ENCODE data around the gene FUT7.
"Not testable (repeated sequence)": the region's sequence is repeated elsewhere in the genome, so short reads cannot be mapped to it uniquely, and the experiment has no call there.

FUT7 gene

DNA sequence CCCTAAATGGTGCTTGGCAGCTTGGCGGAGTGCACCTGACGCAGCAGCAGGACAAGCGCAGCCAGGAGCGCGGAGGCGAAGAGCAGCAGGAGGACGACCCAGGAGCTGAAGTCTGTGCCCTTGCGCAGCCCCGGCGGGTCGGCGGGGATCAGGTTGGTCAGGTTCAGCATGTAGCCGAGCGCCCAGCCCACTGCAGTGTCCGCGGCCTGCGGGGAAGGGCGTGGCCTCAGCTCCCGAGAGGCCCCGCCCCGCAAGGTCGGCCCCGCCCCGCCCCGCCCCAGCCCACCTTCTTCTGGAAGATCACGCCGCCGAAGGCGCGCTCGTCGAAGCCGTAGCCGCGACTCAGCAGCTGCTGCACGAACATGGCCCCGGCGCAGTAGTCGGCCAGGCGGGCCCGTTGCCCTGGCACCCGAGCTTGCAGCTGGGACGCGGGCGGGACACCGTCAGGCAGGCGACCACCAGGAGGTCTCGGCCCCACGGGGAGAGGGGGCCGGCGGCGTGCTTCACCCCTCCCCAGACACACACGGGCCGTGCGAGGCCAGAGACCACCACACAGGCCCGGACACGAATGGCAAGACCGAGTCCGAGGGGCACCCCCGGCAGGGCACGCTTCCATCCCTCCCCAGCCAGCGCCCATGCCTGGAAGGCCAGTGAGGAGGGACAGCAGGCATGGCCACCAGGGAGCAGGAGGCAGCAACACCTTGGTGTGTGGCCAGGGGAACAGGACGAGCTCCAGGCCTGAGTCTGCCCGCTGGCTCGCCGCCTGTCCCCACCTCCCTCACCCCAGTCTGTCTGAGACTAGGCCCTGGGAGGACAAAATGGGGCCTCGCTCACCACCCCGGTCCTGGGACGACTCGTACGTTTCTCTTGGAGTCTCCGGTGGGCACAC lies 17.0 kb upstream of the FUT7 start:
- DNase-seq: no peak

DNA sequence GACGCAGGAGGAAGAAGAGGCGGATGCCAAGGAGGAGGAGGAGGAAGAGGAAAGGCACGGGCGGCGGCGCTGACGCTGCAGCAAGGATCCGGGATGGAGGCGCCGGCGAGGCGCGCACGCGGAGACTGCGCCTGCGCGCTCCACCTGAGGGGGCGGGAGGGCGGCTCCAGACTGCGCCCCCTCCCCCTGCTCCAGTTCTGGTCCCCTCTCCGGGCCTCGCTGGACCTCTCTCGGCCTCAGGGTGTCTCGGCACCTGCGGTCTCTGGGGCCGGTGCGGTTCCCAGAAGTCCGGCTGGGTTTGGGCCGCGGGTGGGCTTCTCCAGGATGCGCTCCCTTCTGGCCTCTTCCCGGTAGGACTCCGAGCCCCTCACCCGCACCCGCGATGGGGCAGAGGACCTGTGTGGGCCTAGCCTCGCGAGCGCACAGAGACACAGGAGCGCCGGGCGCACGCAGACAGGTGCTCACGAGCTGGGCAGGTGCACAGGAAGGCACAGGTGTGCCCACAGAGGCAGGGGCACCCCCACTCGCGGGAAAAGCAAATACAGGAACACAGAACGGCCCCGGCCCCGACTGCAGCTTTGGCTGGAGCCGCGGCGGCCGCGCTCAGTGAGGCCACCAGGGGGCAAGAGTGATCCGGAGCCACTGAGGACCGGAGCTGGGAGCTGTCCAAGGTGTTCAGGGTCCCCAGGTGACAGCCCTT lies 14.3 kb upstream of the FUT7 start, which contains the start of gene NPDC1:
Gene NPDC1 (minus strand): TSS at position 90 of the 700 bp plus-strand sequence. CDS start 188 bp downstream, outside the sequence.
- peak; percentile 63 for DNase-seq

DNA sequence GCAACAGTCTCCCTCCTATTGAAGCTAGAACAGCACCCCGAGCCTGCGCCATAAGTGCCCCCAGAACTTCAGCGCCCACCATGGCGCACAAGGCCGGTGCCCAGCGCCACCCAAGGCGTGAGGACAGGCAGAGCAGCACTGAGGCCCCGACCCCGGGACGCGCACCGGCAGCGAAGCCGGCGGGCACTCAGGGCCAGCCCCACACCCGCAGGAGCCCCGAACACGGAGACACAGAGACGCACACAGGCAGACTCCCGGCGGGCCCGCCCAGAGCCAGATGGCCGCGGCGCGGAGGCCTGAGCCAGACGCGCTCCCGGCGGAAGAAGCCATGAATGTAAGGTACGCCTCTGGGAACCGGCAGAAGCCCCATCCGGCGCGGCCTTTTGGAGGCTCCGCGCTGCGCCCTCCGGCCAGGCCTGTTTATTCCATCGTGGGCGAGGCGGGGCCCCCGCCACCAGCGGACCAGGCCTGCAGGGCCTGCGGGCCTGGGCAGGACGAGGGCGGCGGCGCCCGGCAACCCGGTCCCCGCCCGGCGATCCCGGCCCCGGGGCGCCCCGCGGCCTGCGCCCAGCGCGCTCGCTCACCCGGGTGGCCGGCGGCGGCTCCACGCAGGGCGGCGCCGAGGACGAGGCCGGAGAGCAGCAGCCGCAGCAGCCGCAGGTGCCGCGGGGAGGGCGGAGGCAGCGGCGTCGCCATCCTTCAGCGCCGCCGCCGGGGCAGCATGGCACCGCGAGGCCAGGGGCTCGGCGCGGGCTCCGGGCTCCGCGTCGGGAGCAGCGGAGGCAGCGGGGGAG lies 13.6 kb upstream of the FUT7 start:
- no peak for DNase-seq

DNA sequence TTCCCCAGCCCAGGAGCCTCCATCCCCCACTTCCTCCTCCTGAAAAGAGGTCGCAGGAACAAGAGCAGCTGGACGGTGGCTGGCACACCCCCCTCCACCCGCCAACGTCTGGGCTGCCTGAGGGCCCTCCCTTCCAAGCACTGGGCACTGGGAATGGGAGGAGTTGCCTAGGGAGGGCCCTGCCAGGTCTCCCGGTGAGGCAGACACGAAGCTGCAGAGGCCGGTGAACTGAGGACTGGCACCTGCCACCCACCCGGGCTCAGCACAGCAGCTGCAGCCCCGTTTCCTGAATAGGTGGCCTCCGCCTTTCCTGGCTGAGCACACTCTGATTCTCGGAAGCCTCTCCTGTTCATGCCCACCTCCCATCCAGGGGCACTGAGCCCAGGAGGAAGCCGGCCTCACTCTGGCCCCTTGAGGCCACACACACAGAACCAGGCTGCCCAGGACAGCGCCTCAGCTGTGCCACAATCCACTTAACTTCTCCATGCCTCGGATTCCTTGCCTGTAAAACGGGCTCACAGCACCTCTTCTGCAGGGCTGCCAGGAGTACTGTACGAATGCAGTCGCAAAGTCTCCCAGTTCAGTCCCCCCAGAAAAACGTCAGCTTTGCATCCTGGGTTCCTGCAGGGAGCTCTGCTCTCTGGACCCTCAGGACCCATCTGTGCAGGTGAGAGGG lies 12.8 kb upstream of the FUT7 start:
- peak; percentile 32 for DNase-seq

DNA sequence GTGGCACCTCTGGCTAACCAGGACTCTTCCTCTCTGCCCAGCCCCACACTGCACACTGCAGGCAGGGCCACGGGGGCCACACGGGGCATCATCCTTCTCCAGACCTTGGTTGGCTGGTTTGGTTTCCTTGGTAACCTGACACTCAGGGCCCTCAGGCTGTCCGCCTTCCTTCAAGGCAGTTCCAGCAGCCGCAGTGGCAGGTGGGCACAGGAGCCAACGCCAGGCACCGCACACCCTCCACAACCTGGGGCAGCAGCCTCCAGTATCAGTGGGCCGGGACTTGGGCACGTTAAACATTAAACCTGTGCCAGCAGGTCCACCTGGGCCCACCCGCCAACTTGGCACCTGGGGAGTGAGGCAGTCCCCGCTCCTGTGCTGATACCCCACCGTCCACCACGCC lies 12.1 kb upstream of the FUT7 start:
- DNase-seq: no peak

DNA sequence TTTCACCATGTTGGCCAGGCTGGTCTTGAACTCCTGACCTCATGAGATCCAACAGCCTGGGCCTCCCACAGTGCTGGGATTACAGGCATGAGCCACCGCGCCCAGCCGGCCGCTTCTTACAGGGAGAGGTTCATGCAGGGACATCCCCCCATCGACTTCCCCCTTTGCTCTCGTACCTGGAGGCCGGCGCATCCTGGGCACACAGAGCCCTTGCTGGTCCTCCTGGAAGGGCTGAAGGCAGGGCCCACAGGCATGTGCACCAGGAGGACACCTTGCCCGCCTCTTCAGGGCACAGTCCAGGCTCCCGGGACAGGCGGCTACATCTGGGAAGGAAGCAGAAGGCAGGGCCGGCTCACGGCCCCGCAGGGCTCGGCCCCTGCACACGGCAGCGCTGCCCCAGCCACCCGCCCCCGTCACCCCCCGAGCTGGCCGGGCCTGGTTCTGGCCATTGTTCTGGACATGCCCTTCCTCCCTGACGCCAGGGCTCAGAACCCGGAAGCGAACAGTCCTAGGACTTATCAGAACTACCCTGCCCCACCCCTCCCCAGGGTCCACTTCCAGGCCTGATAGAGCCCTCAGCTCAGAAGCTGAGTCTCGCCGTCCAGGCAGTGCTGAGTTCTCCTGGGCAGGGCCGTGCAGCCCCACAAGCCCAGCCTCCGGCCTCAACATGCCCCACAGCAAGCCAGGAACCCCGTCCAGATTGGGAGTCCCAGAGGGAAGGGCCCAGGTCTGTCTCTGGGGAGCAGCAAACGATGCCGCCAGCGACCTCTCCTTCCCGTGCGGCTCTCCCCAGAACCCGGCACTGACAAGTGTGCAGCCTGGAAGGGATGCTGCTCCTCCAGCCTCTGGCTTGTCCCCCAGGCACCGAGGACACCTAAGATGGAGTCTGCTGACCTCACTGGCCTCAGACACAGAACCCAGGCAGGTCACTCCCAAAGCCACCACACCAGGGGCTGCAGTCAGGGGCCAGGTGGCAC lies 11.2 kb upstream of the FUT7 start:
- no peak for DNase-seq

DNA sequence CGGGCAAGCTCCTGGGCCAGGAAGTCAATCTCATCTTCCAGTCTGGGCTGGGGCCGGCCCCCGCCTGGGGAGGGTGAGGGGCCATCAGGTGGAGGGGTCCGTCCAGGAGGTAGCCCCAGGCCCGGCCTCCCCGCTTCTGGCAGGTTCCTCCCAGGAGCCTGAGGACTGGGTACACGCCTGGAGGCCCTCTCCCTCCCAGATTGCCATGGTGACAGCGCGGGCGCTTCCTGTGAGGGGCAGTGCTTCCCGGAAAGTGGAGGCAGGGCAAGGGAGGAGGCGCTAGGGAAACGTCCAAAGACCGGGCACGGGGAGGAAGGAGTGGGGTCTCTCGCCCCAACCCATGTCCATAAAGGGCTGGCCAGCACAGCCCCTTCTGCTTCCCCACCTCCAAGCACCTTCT lies 9.2 kb upstream of the FUT7 start:
- DNase-seq: no peak

DNA sequence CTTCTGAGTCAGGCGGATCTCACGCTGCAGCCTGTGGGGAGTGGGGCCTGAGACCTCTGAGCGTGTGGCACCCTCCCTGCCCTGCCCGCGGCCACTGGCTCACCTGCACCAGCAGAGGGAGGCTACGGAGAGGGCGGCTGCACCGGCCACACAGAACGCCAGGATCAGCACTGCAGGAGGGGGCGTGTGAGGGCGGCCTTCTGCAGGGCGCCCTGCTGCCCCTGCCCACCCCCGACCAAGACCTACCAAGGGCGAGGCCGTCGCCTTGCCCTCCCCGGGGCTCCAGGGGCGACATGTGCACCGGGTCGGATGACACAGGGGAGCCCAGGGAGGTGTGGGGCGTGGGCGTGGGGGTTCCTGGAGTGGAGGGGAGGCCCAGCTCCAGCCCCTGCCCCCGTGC lies 8.7 kb upstream of the FUT7 start:
- no peak for DNase-seq

DNA sequence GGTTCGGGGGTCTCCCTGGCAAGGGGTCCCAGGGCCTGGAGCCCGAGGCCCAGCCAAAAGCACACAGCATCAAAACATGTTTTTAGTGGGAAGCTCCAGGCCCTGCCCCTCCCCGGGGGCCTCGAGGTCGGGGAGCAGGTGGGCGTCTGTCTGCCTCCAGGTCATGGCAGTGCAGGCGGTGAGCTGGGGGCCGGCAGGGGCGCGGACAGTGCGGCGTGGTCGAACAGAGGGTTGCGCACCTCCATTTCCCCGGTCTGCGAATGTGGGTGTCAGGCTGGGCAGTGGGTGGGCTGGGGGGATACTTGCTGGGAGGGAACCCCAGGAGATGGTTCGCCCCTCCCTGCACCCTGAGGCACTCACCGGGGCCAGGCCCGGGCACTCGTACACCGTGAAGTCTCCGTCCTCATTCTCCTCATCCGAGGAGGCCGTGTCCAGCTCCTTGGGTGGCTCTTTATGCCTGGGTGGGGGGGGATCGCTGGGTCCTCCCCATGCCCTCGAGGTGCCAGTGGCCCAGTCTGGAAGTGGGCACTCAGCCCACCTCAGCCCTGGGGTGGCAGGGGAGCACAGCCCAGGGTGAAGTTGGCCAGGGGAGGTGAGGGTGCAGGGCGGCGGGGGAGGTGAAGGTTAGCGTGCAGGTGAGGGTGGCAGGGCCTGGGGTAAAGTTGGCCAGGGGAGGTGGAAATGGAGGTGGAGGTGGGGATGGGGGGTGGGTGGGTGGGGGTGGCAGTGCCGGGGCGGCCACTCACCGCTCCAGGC lies 7.9 kb upstream of the FUT7 start:
- DNase-seq: no peak

DNA sequence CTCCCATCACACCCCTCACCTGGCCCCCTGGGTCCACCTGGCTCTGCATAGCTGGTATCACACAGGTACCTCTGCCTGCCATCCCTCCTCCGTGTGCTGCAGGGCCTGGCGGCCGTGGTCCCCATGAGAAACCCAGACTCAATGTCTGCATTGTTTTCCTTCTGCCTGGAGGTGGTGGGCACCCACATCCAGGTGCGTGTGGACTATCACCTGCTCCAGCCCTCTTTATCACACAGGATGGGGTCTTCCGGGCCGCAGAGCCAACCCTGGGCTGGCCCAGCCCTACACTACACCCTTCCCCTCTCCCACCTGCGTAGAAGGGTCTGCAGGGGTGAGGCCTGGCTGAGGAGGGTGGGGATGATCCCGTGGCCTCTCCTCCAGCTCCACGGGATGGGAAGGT lies 7.0 kb upstream of the FUT7 start:
- DNase-seq: no peak

DNA sequence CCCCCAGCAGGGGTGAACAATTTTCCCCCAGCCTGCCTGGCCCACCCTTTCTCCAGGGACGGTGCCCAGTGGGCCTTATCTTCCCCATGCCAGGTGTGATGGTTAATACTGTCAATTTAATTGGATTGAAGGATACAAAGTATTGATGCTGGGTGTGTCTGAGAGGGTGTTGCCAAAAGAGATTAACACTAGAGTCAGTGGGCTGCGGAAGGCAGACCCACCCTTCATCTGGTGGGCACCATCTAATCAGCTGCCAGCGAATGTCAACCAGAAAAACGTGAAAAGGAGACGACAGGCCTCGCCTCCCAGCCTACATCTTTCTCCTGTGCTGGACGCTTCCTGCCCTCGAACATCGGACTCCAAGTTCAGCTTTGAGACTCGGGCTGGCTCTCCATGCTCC lies 5.6 kb upstream of the FUT7 start:
- no peak for DNase-seq

DNA sequence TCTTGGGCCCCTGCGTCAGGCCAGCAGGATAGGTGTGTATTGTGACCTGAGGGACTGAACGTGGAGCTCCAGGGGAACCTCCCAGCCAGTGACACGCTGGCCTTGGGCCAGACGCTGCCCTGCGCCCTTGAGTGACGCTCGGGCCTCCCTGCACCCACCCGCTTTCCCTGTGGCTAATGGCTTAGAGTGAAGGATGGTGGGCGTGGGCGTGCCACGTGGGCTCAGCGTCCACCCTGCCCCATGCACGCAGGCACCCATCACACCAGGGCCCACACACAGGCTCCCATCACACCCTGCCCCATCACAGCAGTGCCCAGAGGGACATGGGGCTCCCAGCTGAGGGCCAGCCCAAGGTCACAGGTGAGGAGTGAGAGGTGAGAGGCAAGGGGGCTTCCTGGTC lies 5.1 kb upstream of the FUT7 start:
- no peak for DNase-seq

DNA sequence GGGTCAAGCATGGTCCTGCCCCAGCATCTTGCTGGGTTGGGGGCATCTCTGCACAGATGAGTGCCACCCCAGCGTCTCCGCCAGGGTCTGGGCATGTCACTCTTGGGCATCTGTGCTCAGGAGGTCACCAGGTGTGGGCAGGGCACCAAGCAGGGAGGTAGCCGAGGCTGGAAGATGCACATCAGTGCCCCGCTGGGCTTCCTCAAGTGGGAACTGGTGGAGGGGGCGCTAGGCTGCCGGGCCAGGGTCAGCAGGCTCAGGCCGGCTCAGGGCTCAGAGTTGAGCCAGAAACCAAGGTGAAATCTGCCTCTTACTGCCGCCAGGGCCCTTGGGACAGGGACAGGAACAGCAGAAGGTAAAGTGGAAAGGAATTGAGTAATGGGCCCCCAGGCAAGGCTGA lies 4.0 kb upstream of the FUT7 start:
- no peak for DNase-seq

DNA sequence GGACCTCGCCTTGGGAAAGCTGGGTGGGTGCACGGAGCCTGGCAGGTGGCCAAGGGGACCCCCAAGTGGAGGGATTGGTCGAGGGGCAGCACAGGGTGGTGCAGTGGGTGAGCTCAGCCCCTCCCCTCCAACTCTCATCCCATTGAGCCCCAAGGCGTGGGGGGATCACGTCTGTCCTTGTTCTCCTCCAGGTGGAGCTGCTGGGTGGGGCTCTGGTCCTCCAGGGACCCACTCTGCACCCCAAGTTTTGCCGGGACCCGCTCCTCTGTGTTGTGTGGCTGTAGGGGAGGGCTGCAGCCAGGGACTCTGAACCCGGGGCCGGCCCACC lies 3.6 kb upstream of the FUT7 start:
- no peak for DNase-seq

DNA sequence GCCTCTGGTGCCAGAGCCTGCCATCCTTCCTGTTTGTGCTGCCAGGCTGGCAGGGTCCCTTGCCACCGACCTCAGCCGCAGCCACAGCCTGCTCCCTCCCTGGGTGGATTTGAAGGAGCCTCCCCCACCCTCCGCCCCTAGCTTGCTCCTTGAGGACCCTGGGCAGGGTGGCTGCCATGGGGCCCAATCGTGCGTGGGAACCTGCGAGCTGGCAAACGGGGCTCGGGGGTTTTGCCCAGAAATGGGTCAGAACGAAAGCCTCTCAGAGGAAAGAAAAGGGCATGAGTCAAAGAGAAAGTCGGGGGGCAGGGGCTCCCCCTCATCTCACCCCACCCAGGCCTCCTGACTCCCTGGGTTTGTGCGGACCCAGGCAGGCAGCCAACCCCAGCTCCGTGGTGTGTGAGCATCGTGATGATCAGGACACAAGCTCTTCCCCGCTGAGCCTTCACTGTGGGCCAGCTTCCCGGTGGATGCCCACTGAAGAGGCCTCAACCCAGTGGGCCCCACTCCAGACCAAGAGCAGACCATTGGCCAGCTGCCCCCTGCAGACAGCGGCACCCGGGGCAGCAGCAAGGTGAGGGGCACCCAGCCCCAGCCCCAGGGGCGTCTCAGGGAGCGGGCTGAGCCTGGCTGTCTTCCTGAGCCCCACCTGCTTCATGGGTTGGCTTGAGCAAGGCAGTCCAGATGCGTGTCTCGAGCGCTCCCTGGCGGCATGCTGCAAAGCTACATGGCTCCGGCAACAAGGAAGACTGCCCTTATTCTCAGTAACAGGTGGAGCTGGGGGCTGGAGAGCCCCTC lies 3.0 kb upstream of the FUT7 start:
- DNase-seq: peak; percentile 83

DNA sequence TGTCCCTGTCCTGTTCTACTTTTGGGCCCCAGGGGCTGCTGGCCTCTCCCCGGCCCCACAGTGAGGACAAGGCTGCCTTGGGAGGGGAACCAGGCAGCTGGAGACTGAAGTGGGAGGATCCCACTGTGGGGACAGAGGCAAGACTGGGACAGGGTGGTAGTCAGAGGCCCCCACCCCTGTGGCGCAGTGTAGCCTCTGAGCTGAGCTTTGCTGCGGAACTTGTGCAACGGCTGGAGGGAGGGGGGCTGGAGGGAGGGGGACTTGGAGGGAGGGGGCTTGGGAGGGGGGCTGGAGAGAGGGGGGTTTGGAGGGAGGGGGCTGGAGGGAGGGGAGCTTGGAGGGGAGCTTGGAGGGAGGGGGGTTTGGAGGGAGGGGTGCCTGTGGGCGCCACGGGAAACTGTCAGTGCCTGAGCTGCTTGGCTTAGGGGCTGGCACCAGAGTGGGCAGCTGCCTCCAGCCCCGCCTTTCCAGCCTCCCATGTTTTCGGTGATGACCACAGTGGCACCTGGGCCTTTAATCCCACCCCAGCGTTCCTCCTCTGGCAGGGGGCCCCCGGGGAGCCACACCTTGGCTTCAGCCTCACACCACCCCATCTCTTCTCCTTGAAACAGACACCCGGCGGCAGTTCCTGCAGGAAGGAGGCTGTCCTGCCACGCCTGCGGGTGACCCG lies 2.3 kb upstream of the FUT7 start:
- DNase-seq: no peak

DNA sequence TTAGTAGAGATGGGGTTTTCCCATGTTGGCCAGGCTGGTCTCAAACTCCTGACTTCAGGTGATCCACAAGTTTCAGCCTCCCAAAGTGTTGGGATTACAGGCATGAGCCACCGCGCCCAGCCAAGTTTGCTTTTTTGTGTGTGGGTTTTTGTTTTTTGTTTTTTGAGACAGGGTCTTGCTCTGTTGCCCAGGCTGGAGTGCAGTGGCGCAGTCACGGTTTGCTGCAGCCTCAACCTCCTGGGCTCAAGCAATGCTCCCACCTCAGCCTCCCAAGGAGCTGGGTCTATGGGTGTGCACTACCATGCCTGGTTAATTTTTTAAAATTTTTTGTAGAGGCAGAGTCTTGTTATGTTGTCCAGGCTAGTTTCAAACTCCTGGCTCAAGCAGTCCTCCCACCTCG lies 1.6 kb upstream of the FUT7 start:
- not testable (repeated sequence) for DNase-seq

DNA sequence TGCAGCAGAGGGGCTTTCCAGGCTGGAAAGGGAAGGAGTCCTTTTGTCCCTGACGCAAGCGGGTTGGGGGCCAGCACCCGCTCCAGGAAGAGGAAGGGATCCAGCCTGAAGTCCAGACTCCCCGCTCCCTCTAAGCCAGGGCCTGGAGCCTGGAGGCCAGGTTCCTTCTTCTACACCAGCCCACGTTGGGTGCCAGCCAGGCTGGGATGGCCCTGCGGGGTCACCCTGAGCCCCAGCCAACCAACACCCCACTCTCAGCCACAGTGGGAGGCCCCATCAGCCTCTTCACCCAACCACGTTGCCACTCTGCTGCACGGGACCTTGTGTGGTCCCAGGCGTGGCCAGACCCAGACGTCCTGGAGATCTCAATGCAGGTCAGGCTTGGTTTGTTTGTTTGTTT lies 970 bp upstream of the FUT7 start:
- no peak for DNase-seq

All from NCI-H1092 (cell line).